HepG2 (cell line): ENCODE data around the gene LHX5. TPM values are rescaled to one million over a fixed set of nuclear protein-coding genes. Genes with fewer than 3 reads are reported as not detected.

Experiments used
- ATAC-seq: fragments of 200-7000 bp; cut with Tn5 transposase; 3 replicates; pipeline ENCODE4 v1.9.1; 2020; ENCODE audit warnings: mild to moderate bottlenecking, moderate library complexity
- BruUV-seq: library from RNA; stranded (reverse); fragments of 400-500 nt; replicated peaks from 2 replicates; lab custom pipeline; 2021; lab: Mats Ljungman, UMichigan
- CTCF ChIA-PET: fragments of 300-600 bp; formaldehyde crosslinking; extraction: SDS; loops from one replicate; lab custom pipeline; 2021; ENCODE audit warnings: low total read pairs, inconsistent platforms, low intra/inter-chr PET ratio; lab: Yijun Ruan, JAX
- POLR2A ChIA-PET: fragments of 350-600 bp; sonication (Branson Sonifier 250); formaldehyde crosslinking; loops from one replicate; lab custom pipeline; 2020; ENCODE audit warnings: antibody characterized with exemption, inconsistent platforms; lab: Yijun Ruan, JAX
- DNase-seq: peaks from one replicate; pipeline ENCODE4 v3.0.0-alpha.2; 2015; ENCODE audit warnings: low spot score
- FAIRE-seq: peaks from 3 replicates; lab custom pipeline; 2011; peaks lifted over from hg19 to GRCh38; lab: Jason Lieb, UNC
- H2AFZ ChIP-seq: one replicate; pipeline ENCODE4 v1.6.1; 2011; ENCODE audit warnings: low read length, inconsistent platforms
- H3K27ac ChIP-seq: fragments of 300-600 bp; 3 replicates; pipeline ENCODE4 v1.8.0; 2011; ENCODE audit warnings: mixed run types, mild to moderate bottlenecking, mixed read lengths, low read length, inconsistent platforms; ENCODE audit not compliant: insufficient read depth; ENCODE audit errors: extremely low read length
- H3K27me3 ChIP-seq, 2 experiments: fragments of 200-600 bp in 1 of 2; 2 replicates in 1 of 2; 3 replicates in 1 of 2; pipeline versions ENCODE4 v1.6.0 to v1.8.0; 2011; ENCODE audit warnings: low read length in 2 of 2, mild to moderate bottlenecking in 2 of 2, moderate library complexity in 2 of 2, inconsistent platforms in 1 of 2; ENCODE audit not compliant: insufficient read depth in 2 of 2, control insufficient read depth in 1 of 2
- H3K36me3 ChIP-seq, 2 experiments: fragments of 200-600 bp in 1 of 2; replicated peaks in 1 of 2; 2 replicates in 1 of 2; 3 replicates in 1 of 2; pipeline versions ENCODE4 v1.5.1 to v1.8.0; 2011; ENCODE audit warnings: low read length in 2 of 2, inconsistent platforms in 1 of 2; ENCODE audit not compliant: insufficient read depth in 2 of 2, control insufficient read depth in 1 of 2
- H3K4me1 ChIP-seq: 2 replicates; pipeline ENCODE4 v1.5.1; 2012; ENCODE audit warnings: low read length, inconsistent platforms; ENCODE audit not compliant: insufficient read depth
- H3K4me2 ChIP-seq: 2 replicates; pipeline ENCODE4 v1.6.0; 2011; ENCODE audit warnings: low read depth, low read length, inconsistent platforms
- H3K4me3 ChIP-seq, 3 experiments: fragments of 200-600 bp in 1 of 3; sonication (generic), shearing (Covaris generic) in 1 of 3; replicated peaks in 1 of 3; 2 replicates each; pipeline ENCODE4 v1.5.1; 2011 to 2016; ENCODE audit warnings: low read length in 3 of 3, inconsistent platforms in 2 of 3, low read depth in 2 of 3, mild to moderate bottlenecking in 2 of 3, control low read depth in 1 of 3, mixed read lengths in 1 of 3; ENCODE audit not compliant: insufficient read depth in 1 of 3
- H3K79me2 ChIP-seq: one replicate; pipeline ENCODE4 v1.6.1; 2011; ENCODE audit warnings: low read length, inconsistent platforms; ENCODE audit not compliant: insufficient read depth
- H3K9ac ChIP-seq: 2 replicates; pipeline ENCODE4 v1.6.0; 2011; ENCODE audit warnings: mild to moderate bottlenecking, low read depth, low read length, inconsistent platforms; ENCODE audit not compliant: insufficient read depth
- H3K9me3 ChIP-seq: 2 replicates; pipeline ENCODE4 v1.5.1; 2012; ENCODE audit warnings: mild to moderate bottlenecking, low read length
- H4K20me1 ChIP-seq: 2 replicates; pipeline ENCODE4 v1.6.0; 2011; ENCODE audit warnings: inconsistent platforms, mild to moderate bottlenecking, low read length, moderate library complexity; ENCODE audit not compliant: insufficient read depth
- ATF1 ChIP-seq: IDR thresholded peaks from 2 replicates; pipeline ENCODE4 v1.6.1; 2016; ENCODE audit warnings: mild to moderate bottlenecking, control low read depth
- TARDBP ChIP-seq: sonication (generic); formaldehyde crosslinking; IDR thresholded peaks from 2 replicates; pipeline ENCODE4 v1.8.0; 2022; ENCODE audit warnings: mild to moderate bottlenecking, missing genetic modification reagents
- TBP ChIP-seq: sonication (generic); formaldehyde crosslinking; IDR thresholded peaks from 2 replicates; pipeline ENCODE4 v1.5.0; 2020; ENCODE audit warnings: missing genetic modification reagents
- WGBS: methylation state at CpG from one replicate; pipeline ENCODE4 v1.1.6; 2017; ENCODE audit warnings: low lambda C conversion rate; 5-methylcytosine and 5-hydroxymethylcytosine counted together
- in situ Hi-C: cut with HindIII; loops from 2 replicates; pipeline ENCODE4 v1.10.0; 2017; ENCODE audit warnings: low pct_unique_long_range_greater_than_20kb; ENCODE audit not compliant: extremely low pct_ligation_motif_present
- intact Hi-C: fragments of 100-400 bp; cut with micrococcal nuclease; formaldehyde crosslinking; loops from one replicate; pipeline ENCODE4 v1.10.0; 2022; ENCODE audit not compliant: unreplicated experiment
- polyA plus RNA-seq, 8 experiments: library from polyadenylated mRNA; depleted of rRNA in 3 of 8; stranded (reverse) in 7 of 8; unstranded in 1 of 8; fragments of >200 nt; fragmentation: Illumina TruSeq in 4 of 8; extraction: Trizol in 4 of 8; gene quantifications; 2 replicates each; pipeline versions ENCODE4 v1.2.1 to v1.2.3, GENCODE V29; 2011 to 2016; ENCODE audit warnings: low read depth in 4 of 8, missing spikeins in 1 of 8, mixed read lengths in 1 of 8; ENCODE audit not compliant: insufficient read depth in 1 of 8
- total RNA-seq, 5 experiments: library from RNA; depleted of rRNA; stranded (reverse); fragments of >200 nt; fragmentation: Illumina TruSeq; extraction: Trizol; gene quantifications; 2 replicates each; pipeline ENCODE4 v1.2.3, GENCODE V29; 2016; ENCODE audit warnings: low read depth in 1 of 5
- TF ChIP-seq, protein P1 (sequence below): sonication (generic); formaldehyde crosslinking; IDR thresholded peaks from one replicate; pipeline ENCODE4 v1.5.1; 2020; ENCODE audit warnings: mild to moderate bottlenecking, missing genetic modification reagents; ENCODE audit errors: not compliant biosample characterization

LHX5 gene
- total and polyA plus RNA-seq, 2 of the 13 experiments (the other 11 are each of a cell fraction or from before 2014, with no cell fraction given): not detected

DNA sequence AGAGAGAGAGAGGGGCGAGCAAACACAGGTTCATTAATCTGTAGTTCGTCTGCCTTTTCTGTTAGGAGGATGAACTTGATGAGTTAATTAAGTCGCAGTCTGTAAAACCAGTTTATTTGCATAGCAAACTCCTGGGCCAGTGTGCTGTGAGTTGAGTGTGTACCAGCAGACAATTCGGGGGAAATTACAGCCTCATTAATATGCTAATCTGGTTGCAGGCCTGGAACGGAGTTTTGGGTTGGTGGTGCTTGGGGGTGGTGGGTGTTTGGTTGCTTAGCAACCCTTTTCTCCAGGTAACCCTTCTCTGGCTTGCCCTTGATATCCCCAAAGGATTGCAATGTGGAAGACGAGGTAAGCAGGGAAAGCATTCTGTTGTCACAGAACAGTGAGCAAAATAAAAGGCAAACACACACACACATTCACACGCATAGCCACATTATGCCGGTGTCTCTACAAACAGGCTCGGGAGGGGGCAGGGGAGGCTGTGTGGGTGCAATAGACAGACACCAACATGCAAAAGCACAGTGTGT lies 29.2 kb upstream of the LHX5 start (continued):
- TF ChIP-seq, protein P1, sequence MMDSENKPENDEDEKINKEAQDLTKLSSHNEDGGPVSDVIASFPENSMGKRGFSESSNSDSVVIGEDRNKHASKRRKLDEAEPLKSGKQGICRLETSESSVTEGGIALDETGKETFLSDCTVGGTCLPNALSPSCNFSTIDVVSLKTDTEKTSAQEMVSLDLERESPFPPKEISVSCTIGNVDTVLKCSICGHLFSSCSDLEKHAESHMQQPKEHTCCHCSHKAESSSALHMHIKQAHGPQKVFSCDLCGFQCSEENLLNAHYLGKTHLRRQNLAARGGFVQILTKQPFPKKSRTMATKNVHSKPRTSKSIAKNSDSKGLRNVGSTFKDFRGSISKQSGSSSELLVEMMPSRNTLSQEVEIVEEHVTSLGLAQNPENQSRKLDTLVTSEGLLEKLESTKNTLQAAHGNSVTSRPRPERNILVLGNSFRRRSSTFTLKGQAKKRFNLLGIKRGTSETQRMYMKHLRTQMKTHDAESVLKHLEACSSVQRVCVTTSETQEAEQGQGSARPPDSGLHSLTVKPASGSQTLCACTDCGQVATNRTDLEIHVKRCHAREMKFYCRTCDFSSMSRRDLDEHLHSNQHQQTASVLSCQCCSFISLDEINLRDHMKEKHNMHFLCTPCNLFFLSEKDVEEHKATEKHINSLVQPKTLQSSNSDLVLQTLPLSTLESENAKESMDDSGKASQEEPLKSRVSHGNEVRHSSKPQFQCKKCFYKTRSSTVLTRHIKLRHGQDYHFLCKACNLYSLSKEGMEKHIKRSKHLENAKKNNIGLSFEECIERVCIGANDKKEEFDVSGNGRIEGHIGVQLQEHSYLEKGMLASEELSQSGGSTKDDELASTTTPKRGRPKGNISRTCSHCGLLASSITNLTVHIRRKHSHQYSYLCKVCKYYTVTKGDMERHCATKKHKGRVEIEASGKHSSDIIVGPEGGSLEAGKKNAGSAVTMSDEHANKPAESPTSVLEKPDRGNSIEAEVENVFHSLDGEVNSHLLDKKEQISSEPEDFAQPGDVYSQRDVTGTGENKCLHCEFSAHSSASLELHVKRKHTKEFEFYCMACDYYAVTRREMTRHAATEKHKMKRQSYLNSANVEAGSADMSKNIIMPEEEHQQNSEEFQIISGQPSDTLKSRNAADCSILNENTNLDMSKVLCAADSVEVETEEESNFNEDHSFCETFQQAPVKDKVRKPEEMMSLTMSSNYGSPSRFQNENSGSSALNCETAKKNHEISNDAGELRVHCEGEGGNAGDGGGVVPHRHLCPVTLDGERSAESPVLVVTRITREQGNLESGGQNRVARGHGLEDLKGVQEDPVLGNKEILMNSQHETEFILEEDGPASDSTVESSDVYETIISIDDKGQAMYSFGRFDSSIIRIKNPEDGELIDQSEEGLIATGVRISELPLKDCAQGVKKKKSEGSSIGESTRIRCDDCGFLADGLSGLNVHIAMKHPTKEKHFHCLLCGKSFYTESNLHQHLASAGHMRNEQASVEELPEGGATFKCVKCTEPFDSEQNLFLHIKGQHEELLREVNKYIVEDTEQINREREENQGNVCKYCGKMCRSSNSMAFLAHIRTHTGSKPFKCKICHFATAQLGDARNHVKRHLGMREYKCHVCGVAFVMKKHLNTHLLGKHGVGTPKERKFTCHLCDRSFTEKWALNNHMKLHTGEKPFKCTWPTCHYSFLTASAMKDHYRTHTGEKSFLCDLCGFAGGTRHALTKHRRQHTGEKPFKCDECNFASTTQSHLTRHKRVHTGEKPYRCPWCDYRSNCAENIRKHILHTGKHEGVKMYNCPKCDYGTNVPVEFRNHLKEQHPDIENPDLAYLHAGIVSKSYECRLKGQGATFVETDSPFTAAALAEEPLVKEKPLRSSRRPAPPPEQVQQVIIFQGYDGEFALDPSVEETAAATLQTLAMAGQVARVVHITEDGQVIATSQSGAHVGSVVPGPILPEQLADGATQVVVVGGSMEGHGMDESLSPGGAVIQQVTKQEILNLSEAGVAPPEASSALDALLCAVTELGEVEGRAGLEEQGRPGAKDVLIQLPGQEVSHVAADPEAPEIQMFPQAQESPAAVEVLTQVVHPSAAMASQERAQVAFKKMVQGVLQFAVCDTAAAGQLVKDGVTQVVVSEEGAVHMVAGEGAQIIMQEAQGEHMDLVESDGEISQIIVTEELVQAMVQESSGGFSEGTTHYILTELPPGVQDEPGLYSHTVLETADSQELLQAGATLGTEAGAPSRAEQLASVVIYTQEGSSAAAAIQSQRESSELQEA (CRISPR knock-in tag): no peak

DNA sequence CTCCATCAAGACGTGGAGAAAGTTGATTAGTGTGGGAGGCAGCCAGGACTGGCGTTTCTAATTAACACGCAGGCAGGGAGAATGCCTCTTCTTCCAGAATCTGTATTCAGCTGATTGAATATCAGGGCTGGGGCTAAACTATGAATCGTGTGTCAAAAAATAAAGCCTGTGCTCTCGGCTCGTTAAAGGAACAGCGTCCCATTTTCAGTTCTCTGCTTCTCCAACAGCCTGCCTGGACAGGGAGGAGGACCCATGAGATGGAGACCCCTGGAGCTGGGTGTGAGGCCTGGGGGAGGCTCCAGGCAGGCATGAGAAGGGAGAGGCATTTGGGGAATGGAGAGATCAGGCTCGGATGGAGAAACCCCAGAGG lies 28.6 kb upstream of the LHX5 start:
- no peak for TF ChIP-seq TARDBP (CRISPR knock-in tag)
- no peak for TF ChIP-seq ATF1 (CRISPR knock-in tag)
- TF ChIP-seq TBP (CRISPR knock-in tag): no peak
- POLR2A ChIA-PET: no interaction called here
- WGBS: 1% methylated on average over 8 of the region's 8 CpGs

More for the DNA sequence above, 28.6 kb upstream of the LHX5 start:
- Histone ChIP-seq H2AFZ (no peak overlapping the region), H3K4me3 (no peak overlapping the region), H3K9ac (no peak overlapping the region), H3K27ac (no peak overlapping the region), H3K9me3 (no peaks in the 10 kb centered on the region), H3K79me2 (no peaks in the 10 kb centered on the region), H3K4me2 (no peak overlapping the region), H3K4me1 (no peaks in the 10 kb centered on the region), H4K20me1 (no peaks in the 10 kb centered on the region; the same call in 1 of the 2 replicates), H3K36me3 (no peaks in the 10 kb centered on the region), H3K27me3 (peaks cover 0 to 14% of the 10 kb centered on the region in 2 experiments; a peak in 2 of 5 replicates)
- BruUV-seq: no TSS peak
- CTCF ChIA-PET: no interaction called here
- ATAC-seq (no peak), FAIRE-seq (no peak), DNase-seq (no peak)
- intact Hi-C loops (no loop called here), in situ Hi-C loops (no loop called here)
